KOPT-K1 (cell line): Measurements from ENCODE around the gene RAB10.
A peak's percentile ranks its signal among the peaks of the same experiment; 100 is the strongest.

ENCODE experiments used
- H3K27ac ChIP-seq: fragments of 200-600 bp; sonication (generic); 2 replicates; pipeline ENCODE4 v1.5.1; 2016; ENCODE audit warnings: antibody characterized with exemption, mild to moderate bottlenecking, low read depth, low read length; ENCODE audit not compliant: poor library complexity, severe bottlenecking
- H3K36me3 ChIP-seq: fragments of 200-600 bp; sonication (generic); 2 replicates; pipeline ENCODE4 v1.5.1; 2017; ENCODE audit warnings: antibody characterized with exemption, mild to moderate bottlenecking, low read length, moderate library complexity; ENCODE audit not compliant: insufficient read depth
- H3K9me3 ChIP-seq: fragments of 200-600 bp; sonication (generic); 2 replicates; pipeline ENCODE4 v1.5.1; 2017; ENCODE audit warnings: antibody characterized with exemption, low read length, mild to moderate bottlenecking; ENCODE audit not compliant: insufficient read depth, poor library complexity, severe bottlenecking

RAB10 gene

GRCh38 chr2:26033270-26033817 lies 540 bp upstream of the RAB10 start:
- Histone ChIP-seq H3K9me3 (no peaks in the 10 kb centered on the region), H3K36me3 (peaks cover 17% of the 10 kb centered on the region), H3K27ac (peak overlapping the region; percentile 79)

GRCh38 chr2:26034637-26034992 lies 731 bp downstream of the RAB10 start:
- H3K36me3 ChIP-seq: peaks cover 21% of the 10 kb centered on the region
- no peaks in the 10 kb centered on the region for H3K9me3 ChIP-seq
- H3K27ac ChIP-seq: peak overlapping the region; percentile 79

- peaks cover 27% of the 10 kb centered on the region for H3K36me3 ChIP-seq
- peak overlapping the region; percentile 79 for H3K27ac ChIP-seq
- H3K9me3 ChIP-seq: no peaks in the 10 kb centered on the region
Observed at GRCh38 chr2:26035090-26035743, 1.3 kb downstream of the RAB10 start.

GRCh38 chr2:26039603-26040323 lies 5.9 kb downstream of the RAB10 start:
- H3K27ac ChIP-seq: no peak overlapping the region

GRCh38 chr2:26043109-26043508 lies 9.2 kb downstream of the RAB10 start:
- peaks cover 33% of the 10 kb centered on the region for H3K36me3 ChIP-seq
- H3K9me3 ChIP-seq: no peaks in the 10 kb centered on the region
- no peak overlapping the region for H3K27ac ChIP-seq

More at GRCh38 chr2:26039603-26040323, 5.9 kb downstream of the RAB10 start:
- Histone ChIP-seq H3K9me3 (no peaks in the 10 kb centered on the region), H3K36me3 (peaks cover 48% of the 10 kb centered on the region)

GRCh38 chr2:26043862-26044696 lies 10.2 kb downstream of the RAB10 start:
- H3K36me3 ChIP-seq: peaks cover 27% of the 10 kb centered on the region
- H3K27ac ChIP-seq: peak overlapping the region; percentile 41
- no peaks in the 10 kb centered on the region for H3K9me3 ChIP-seq

- Histone ChIP-seq H3K36me3 (no peaks in the 10 kb centered on the region), H3K9me3 (no peaks in the 10 kb centered on the region), H3K27ac (no peak overlapping the region)
Observed at GRCh38 chr2:26048791-26049190, 14.9 kb downstream of the RAB10 start.

- H3K36me3 ChIP-seq: no peaks in the 10 kb centered on the region
- no peak overlapping the region for H3K27ac ChIP-seq
- H3K9me3 ChIP-seq: no peaks in the 10 kb centered on the region
Observed at GRCh38 chr2:26049641-26050040, 15.8 kb downstream of the RAB10 start.

GRCh38 chr2:26052740-26053139 lies 18.9 kb downstream of the RAB10 start:
- Histone ChIP-seq H3K27ac (peak overlapping the region; percentile 25), H3K36me3 (0 out of 2 replicates have a peak, but pooled peaks cover 5% of the 10 kb centered on the region), H3K9me3 (no peaks in the 10 kb centered on the region)

- H3K27ac ChIP-seq: no peak overlapping the region
- peaks cover 5% of the 10 kb centered on the region; the same call in 1 of the 2 replicates for H3K36me3 ChIP-seq
- H3K9me3 ChIP-seq: no peaks in the 10 kb centered on the region
Observed at GRCh38 chr2:26054598-26055348, 20.9 kb downstream of the RAB10 start.

GRCh38 chr2:26058390-26058789 lies 24.5 kb downstream of the RAB10 start:
- H3K9me3 ChIP-seq: no peaks in the 10 kb centered on the region
- peaks cover 19% of the 10 kb centered on the region; the same call in 1 of the 2 replicates for H3K36me3 ChIP-seq
- no peak overlapping the region for H3K27ac ChIP-seq

- peaks cover 26% of the 10 kb centered on the region; the same call in 1 of the 2 replicates for H3K36me3 ChIP-seq
- H3K9me3 ChIP-seq: no peaks in the 10 kb centered on the region
- no peak overlapping the region for H3K27ac ChIP-seq
Observed at GRCh38 chr2:26059542-26059941, 25.7 kb downstream of the RAB10 start.

- Histone ChIP-seq H3K36me3 (peaks cover 26% of the 10 kb centered on the region; the same call in 1 of the 2 replicates), H3K9me3 (no peaks in the 10 kb centered on the region), H3K27ac (no peak overlapping the region)
Observed at GRCh38 chr2:26061539-26061938, 27.7 kb downstream of the RAB10 start.

- H3K27ac ChIP-seq: no peak overlapping the region
- H3K36me3 ChIP-seq: peaks cover 26% of the 10 kb centered on the region; the same call in 1 of the 2 replicates
- H3K9me3 ChIP-seq: no peaks in the 10 kb centered on the region
Observed at GRCh38 chr2:26064846-26065245, 31.0 kb downstream of the RAB10 start.
